Lower leg skin (tissue), 3 donors: ENCODE data around the gene RNPEP.

Source experiments
- CTCF ChIP-seq, 3 donors: fragments of 450-650 bp; IDR thresholded peaks; one replicate each; pipeline ENCODE4 v1.5.1; 2016; ENCODE audit warnings: antibody characterized with exemption in 3 of 3, mild to moderate bottlenecking in 3 of 3, moderate library complexity in 2 of 3
- POLR2A ChIP-seq, 2 donors: fragments of 450-650 bp; IDR thresholded peaks; one replicate each; pipeline ENCODE4 v1.6.1; 2016 to 2017; ENCODE audit warnings: antibody characterized with exemption in 2 of 2, mild to moderate bottlenecking in 1 of 2, moderate library complexity in 1 of 2

GRCh38 chr1:202036595-202037387, 54.3 kb downstream of the RNPEP start:
- TF ChIP-seq POLR2A (IDR thresholded peaks at IDR 0.05) (no peak), CTCF (IDR thresholded peaks at IDR 0.05) (no peak)
